ENCODE measurements around the gene STK39. TPM values are rescaled to one million over a fixed set of nuclear protein-coding genes. Genes with fewer than 3 reads are reported as not detected.

STK39 gene
- total and polyA plus RNA-seq, 2 of the 4 experiments (the other 2 are of a cell fraction) = 11.8 to 16.4 TPM

GRCh38 chr2:168025487-168026202 is 221.8 kb downstream of the STK39 start (continued):
- no peak for TF ChIP-seq CHD1 (IDR thresholded peaks at IDR 0.05; ENCODE audit: low read depth, low read length)
- TF ChIP-seq, protein P1, sequence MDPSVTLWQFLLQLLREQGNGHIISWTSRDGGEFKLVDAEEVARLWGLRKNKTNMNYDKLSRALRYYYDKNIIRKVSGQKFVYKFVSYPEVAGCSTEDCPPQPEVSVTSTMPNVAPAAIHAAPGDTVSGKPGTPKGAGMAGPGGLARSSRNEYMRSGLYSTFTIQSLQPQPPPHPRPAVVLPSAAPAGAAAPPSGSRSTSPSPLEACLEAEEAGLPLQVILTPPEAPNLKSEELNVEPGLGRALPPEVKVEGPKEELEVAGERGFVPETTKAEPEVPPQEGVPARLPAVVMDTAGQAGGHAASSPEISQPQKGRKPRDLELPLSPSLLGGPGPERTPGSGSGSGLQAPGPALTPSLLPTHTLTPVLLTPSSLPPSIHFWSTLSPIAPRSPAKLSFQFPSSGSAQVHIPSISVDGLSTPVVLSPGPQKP (IDR thresholded peaks at IDR 0.05; ENCODE audit: borderline replicate concordance, low read depth, low read length) = no peak

DNA sequence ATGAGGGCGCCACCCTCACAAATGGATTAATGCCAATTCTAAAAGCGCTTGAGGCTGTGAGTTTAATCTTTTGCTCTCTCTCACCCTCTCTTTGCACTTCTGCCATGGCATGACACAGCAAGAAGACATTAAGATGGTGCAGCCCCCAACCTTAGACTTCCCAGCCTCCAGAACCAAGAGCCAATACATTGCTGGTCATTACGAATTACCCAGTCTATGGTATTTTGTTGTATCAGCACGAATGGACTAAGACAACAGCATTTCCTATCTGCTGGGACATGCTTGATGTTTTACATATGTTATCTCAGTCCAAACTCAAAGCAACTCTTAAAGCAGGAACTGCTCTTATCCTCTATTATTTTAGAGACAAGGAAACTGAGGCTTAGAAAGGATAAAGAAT is 222.9 kb downstream of the STK39 start:
- H2BK5ac ChIP-seq (ENCODE audit: low read depth, low read length, poor library complexity, severe bottlenecking) = no peak overlapping the region
- in situ Hi-C loops (cut with MboI; ENCODE audit: low sequenced_read_pairs) = no loop called here
- peaks cover 5% of the 10 kb centered on the region for H3K36me3 ChIP-seq (ENCODE audit: control insufficient read depth, insufficient read depth, low read length)
- ChIA-PET CTCF (no interaction called here), POLR2A (ENCODE audit: unreplicated experiment) (no interaction called here)
- H4K20me1 ChIP-seq (ENCODE audit: insufficient read depth, low read length) = no peaks in the 10 kb centered on the region
- H3K27me3 ChIP-seq (ENCODE audit: control insufficient read depth, insufficient read depth, low read length) = no peaks in the 10 kb centered on the region
- H2BK120ac ChIP-seq (ENCODE audit: low read depth, low read length) = no peak overlapping the region
- H3K23ac ChIP-seq (ENCODE audit: low read depth, low read length) = no peak overlapping the region
- TF ChIP-seq CHD1 (IDR thresholded peaks at IDR 0.05; ENCODE audit: low read depth, low read length) = no peak
- TF ChIP-seq FOS (IDR thresholded peaks at IDR 0.05; ENCODE audit: low read depth, low read length) = no peak
- no peak for TF ChIP-seq MAFK (IDR thresholded peaks at IDR 0.05; ENCODE audit: low read depth, low read length)
- no peak for TF ChIP-seq MAZ (IDR thresholded peaks at IDR 0.05; ENCODE audit: borderline replicate concordance, low read depth, low read length)
- TF ChIP-seq USF2 (IDR thresholded peaks at IDR 0.05; ENCODE audit: low read depth, low read length) = no peak
- no peak for TF ChIP-seq BHLHE40 (IDR thresholded peaks at IDR 0.05; ENCODE audit: low read depth, low read length)
- TF ChIP-seq RCOR1 (IDR thresholded peaks at IDR 0.05; ENCODE audit: insufficient replicate concordance, low read length) = no peak
- H2BK15ac ChIP-seq (ENCODE audit: low read depth, low read length) = no peak overlapping the region
- 100% methylated on average over 1 of the region's 4 CpGs; no CpG with 5 or more reads in 1 of the 2 experiments for WGBS, 2 experiments (ENCODE audit: extremely low coverage in 2 of 2, insufficient read length in 1 of 2)
- no peak overlapping the region for H3K4me2 ChIP-seq (ENCODE audit: low read depth, low read length)
- H3K9ac ChIP-seq (ENCODE audit: low read depth, low read length) = no peak overlapping the region
- H3K18ac ChIP-seq (ENCODE audit: low read depth, low read length) = no peak overlapping the region
- no peaks in the 10 kb centered on the region for H3K9me3 ChIP-seq (ENCODE audit: control insufficient read depth, insufficient read depth, low read length)
- intact Hi-C loops (cut with micrococcal nuclease) = no loop called here
- H3K4me1 ChIP-seq (ENCODE audit: control insufficient read depth, insufficient read depth, low read length) = peaks cover 5% of the 10 kb centered on the region
- peaks cover 11 to 45% of the 10 kb centered on the region in 2 experiments for H3K79me1 ChIP-seq (ENCODE audit: low read depth in 1 of 2, low read length in 2 of 2)
- H3K4me3 ChIP-seq (ENCODE audit: insufficient read depth, low read depth, low read length) = no peak overlapping the region
- no peak overlapping the region for H3K56ac ChIP-seq (ENCODE audit: extremely low read depth, insufficient read depth, low read length)
- no peak for DNase-seq
- no peak overlapping the region for H2AFZ ChIP-seq (replicated peaks; ENCODE audit: low read length, poor library complexity)
- no TSS peak for BruUV-seq (replicated peaks)
- H3K9me1 ChIP-seq (ENCODE audit: insufficient read depth, low read length) = peaks cover 3% of the 10 kb centered on the region; the same call in 1 of the 2 replicates
- no peak for ATAC-seq (ENCODE audit: low read depth)
- no peak overlapping the region for H3K27ac ChIP-seq (ENCODE audit: insufficient read depth, low read length)
- H2BK20ac ChIP-seq (ENCODE audit: low read depth, low read length) = no peak overlapping the region
- dilution Hi-C loops (cut with HindIII; ENCODE audit: low sequenced_read_pairs, unreplicated experiment) = no loop called here
- no peak overlapping the region for H4K8ac ChIP-seq (ENCODE audit: low read depth in 2 of 2, low read length in 2 of 2)
- H3K14ac ChIP-seq (replicated peaks; ENCODE audit: low read depth, low read length) = no peak overlapping the region
- no peak overlapping the region for H3K4ac ChIP-seq (ENCODE audit: low read depth, low read length)
- peak overlapping the region; percentile 41; the same call in 1 of the 2 replicates for H4K5ac ChIP-seq (ENCODE audit: low read depth, low read length)
- peak overlapping the region; percentile 20; the same call in 1 of the 2 replicates for H2AK5ac ChIP-seq (ENCODE audit: low read depth, low read length)
- H2AK9ac ChIP-seq (replicated peaks; ENCODE audit: low read depth, low read length, poor library complexity) = no peak overlapping the region
- H4K91ac ChIP-seq (ENCODE audit: insufficient read depth, low read depth, low read length) = no peak overlapping the region
